ENCODE results near the gene ST6GALNAC4.
"Not testable (repeated sequence)": the region's sequence is repeated elsewhere in the genome, so short reads cannot be mapped to it uniquely, and the experiment has no call there.

ST6GALNAC4 gene

GRCh38 chr9:127884976-127885490 lies 31.8 kb downstream of the ST6GALNAC4 start:
- no peak for DNase-seq

GRCh38 chr9:127884427-127884911 lies 32.4 kb downstream of the ST6GALNAC4 start:
- DNase-seq: no peak

GRCh38 chr9:127883959-127884358 lies 32.9 kb downstream of the ST6GALNAC4 start:
- DNase-seq: no peak

- DNase-seq: not testable (repeated sequence)
Measured at GRCh38 chr9:127881715-127882114, 35.1 kb downstream of the ST6GALNAC4 start.

GRCh38 chr9:127880143-127880542 lies 36.7 kb downstream of the ST6GALNAC4 start:
- no peak for DNase-seq

GRCh38 chr9:127878652-127879390 lies 38.0 kb downstream of the ST6GALNAC4 start:
- no peak for DNase-seq

GRCh38 chr9:127878001-127878651 lies 38.7 kb downstream of the ST6GALNAC4 start:
- no peak for DNase-seq

- no peak for DNase-seq
Measured at GRCh38 chr9:127877566-127877998, 39.3 kb downstream of the ST6GALNAC4 start, which contains the start of gene AK1. TSS of gene AK1 (minus strand) at chr9:127877675. CDS start at chr9:127874617, 3,058 bp downstream.

- no peak for DNase-seq
Measured at GRCh38 chr9:127876764-127877562, 39.9 kb downstream of the ST6GALNAC4 start.

GRCh38 chr9:127876026-127876763 lies 40.6 kb downstream of the ST6GALNAC4 start:
- no peak for DNase-seq

- no peak for DNase-seq
Measured at GRCh38 chr9:127875306-127875966, 41.4 kb downstream of the ST6GALNAC4 start.

GRCh38 chr9:127874301-127875221 lies 42.3 kb downstream of the ST6GALNAC4 start:
- DNase-seq: no peak

- DNase-seq: no peak
Measured at GRCh38 chr9:127873886-127874285, 43.0 kb downstream of the ST6GALNAC4 start.

- DNase-seq: no peak
Measured at GRCh38 chr9:127873223-127873691, 43.6 kb downstream of the ST6GALNAC4 start.

- DNase-seq: no peak
Measured at GRCh38 chr9:127872369-127873222, 44.2 kb downstream of the ST6GALNAC4 start.

GRCh38 chr9:127871531-127871930 lies 45.3 kb downstream of the ST6GALNAC4 start:
- DNase-seq: no peak

GRCh38 chr9:127870887-127871286 lies 46.0 kb downstream of the ST6GALNAC4 start:
- DNase-seq: no peak

GRCh38 chr9:127870153-127870491 lies 46.7 kb downstream of the ST6GALNAC4 start:
- DNase-seq: not testable (repeated sequence)

Measured in activated CD4-positive, alpha-beta T cell treated with anti-CD3 and anti-CD28 coated beads for 4 hours (primary cell).